ENCODE results near the gene AKNA. TPM values are rescaled to one million over a fixed set of nuclear protein-coding genes. Genes with fewer than 3 reads are reported as not detected.

AKNA gene
- total RNA-seq, 1 donor from 2014 or later = 11.4 TPM

- Histone ChIP-seq H2AFZ (replicated peaks) (no peak overlapping the region), H3K79me2 (ENCODE audit: low read depth) (peaks cover 4% of the 10 kb centered on the region), H3F3A (ENCODE audit: low read depth) (peaks cover 17% of the 10 kb centered on the region), H3K27ac (no peak overlapping the region), H3K4me3 (no peak overlapping the region), H3K4me1 (peaks cover 40% of the 10 kb centered on the region), H3K9ac (no peak overlapping the region), H3K9me3 (ENCODE audit: low read depth) (no peaks in the 10 kb centered on the region), H3K36me3 (no peaks in the 10 kb centered on the region), H4K20me1 (ENCODE audit: low read depth) (peaks cover 13% of the 10 kb centered on the region), H3K4me2 (no peak overlapping the region), H3K27me3 (no peaks in the 10 kb centered on the region)
- Mint-ChIP-seq H3K27me3 (ENCODE audit: insufficient read depth, low read depth) (peaks cover 4% of the 10 kb centered on the region), H3K36me3 (no peaks in the 10 kb centered on the region), H3K9me3 (no peaks in the 10 kb centered on the region), H3K27ac (peak overlapping the region; percentile 21), H3K4me3 (no peak overlapping the region), H3K4me1 (peaks cover 59% of the 10 kb centered on the region)
- no peak for DNase-seq (ENCODE audit: low spot score)
- TF ChIP-seq CTCF (IDR thresholded peaks at IDR 0.05) = no peak
- TF ChIP-seq EZH2 (IDR thresholded peaks at IDR 0.05) = no peak
- TF ChIP-seq EZH2phosphoT487 (IDR thresholded peaks at IDR 0.05) = no peak
Measured at GRCh38 chr9:114389612-114390368, 2.0 kb upstream of the AKNA start.

DNA sequence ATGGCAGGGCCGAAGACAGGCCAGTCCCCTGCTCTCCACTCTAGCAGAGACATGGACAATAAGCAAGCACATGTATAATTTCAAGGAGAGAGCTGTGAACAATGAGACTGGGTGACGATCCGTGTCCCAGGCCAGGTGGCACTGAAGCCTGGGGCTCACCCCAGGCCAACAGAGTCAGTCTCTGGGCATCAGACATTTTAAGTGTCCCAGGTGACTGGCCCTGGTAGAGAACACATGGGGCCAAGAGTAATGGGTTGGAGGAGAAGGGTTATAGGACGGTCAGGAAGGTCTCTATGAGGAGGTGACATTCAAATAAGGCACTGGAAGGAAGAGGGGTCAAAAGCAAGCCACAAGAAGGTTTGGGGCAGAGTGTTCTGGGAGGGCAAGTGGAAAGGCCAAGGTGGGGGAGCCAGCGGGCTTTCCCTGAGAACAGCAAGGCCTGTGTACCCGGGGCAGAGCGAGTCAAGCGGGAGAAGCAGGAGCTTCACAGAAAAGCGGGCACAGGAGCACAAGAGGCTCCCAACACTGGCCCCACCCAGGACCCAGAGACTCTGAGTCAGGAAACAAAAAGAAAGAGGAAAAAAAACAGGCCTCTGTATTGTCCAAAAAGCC is 1.1 kb upstream of the AKNA start:
- Histone ChIP-seq H3K79me2 (ENCODE audit: low read depth) (peaks cover 4% of the 10 kb centered on the region), H3K36me3 (no peaks in the 10 kb centered on the region), H3K4me3 (no peak overlapping the region), H4K20me1 (ENCODE audit: low read depth) (peaks cover 13% of the 10 kb centered on the region), H3K4me1 (peaks cover 43% of the 10 kb centered on the region), H3K27me3 (no peaks in the 10 kb centered on the region), H3K9ac (no peak overlapping the region), H2AFZ (replicated peaks) (no peak overlapping the region), H3K9me3 (ENCODE audit: low read depth) (no peaks in the 10 kb centered on the region), H3F3A (ENCODE audit: low read depth) (peaks cover 21% of the 10 kb centered on the region), H3K27ac (no peak overlapping the region), H3K4me2 (no peak overlapping the region)
- Mint-ChIP-seq H3K27ac (peak overlapping the region; percentile 23), H3K36me3 (no peaks in the 10 kb centered on the region), H3K4me3 (peak overlapping the region; percentile 83), H3K27me3 (ENCODE audit: insufficient read depth, low read depth) (peaks cover 4% of the 10 kb centered on the region), H3K4me1 (peaks cover 68% of the 10 kb centered on the region), H3K9me3 (no peaks in the 10 kb centered on the region)
- TF ChIP-seq EZH2 (IDR thresholded peaks at IDR 0.05) (no peak), CTCF (IDR thresholded peaks at IDR 0.05) (no peak), EZH2phosphoT487 (IDR thresholded peaks at IDR 0.05) (no peak)
- DNase-seq (ENCODE audit: low spot score) = no peak

DNA sequence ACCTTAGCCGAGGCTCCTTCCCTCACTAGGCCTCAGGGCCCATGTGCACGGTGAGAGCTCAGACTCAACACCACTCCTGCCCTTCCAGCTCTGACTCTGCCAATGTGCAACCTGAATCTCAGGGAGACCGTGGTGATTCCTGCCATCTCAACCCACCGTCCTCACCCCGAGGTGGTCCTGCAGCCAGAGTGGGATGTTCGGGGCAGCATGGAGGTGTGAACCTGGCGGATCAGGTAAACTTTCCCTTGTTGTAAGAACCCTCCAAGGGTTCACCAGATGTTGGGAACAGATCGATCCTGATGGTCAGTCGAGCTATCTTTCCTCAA is 538 bp upstream of the AKNA start:
- H3K27me3 ChIP-seq = no peaks in the 10 kb centered on the region
- peaks cover 27% of the 10 kb centered on the region for H3F3A ChIP-seq (ENCODE audit: low read depth)
- Mint-ChIP-seq H3K9me3 (no peaks in the 10 kb centered on the region), H3K4me1 (peaks cover 73% of the 10 kb centered on the region), H3K27me3 (ENCODE audit: insufficient read depth, low read depth) (peaks cover 4% of the 10 kb centered on the region), H3K36me3 (no peaks in the 10 kb centered on the region), H3K27ac (no peak overlapping the region), H3K4me3 (peak overlapping the region; percentile 83)
- no peak overlapping the region for H3K9ac ChIP-seq
- H4K20me1 ChIP-seq (ENCODE audit: low read depth) = peaks cover 13% of the 10 kb centered on the region
- peaks cover 4% of the 10 kb centered on the region for H3K79me2 ChIP-seq (ENCODE audit: low read depth)
- TF ChIP-seq EZH2phosphoT487 (IDR thresholded peaks at IDR 0.05) = no peak
- TF ChIP-seq CTCF (IDR thresholded peaks at IDR 0.05) = no peak
- no peak for TF ChIP-seq EZH2 (IDR thresholded peaks at IDR 0.05)
- no peak overlapping the region for H3K27ac ChIP-seq
- H3K4me3 ChIP-seq = no peak overlapping the region
- H2AFZ ChIP-seq (replicated peaks) = no peak overlapping the region
- H3K4me2 ChIP-seq = peak overlapping the region; percentile 77
- DNase-seq (ENCODE audit: low spot score) = no peak
- H3K4me1 ChIP-seq = peaks cover 49% of the 10 kb centered on the region
- H3K36me3 ChIP-seq = no peaks in the 10 kb centered on the region
- no peaks in the 10 kb centered on the region for H3K9me3 ChIP-seq (ENCODE audit: low read depth)
